Sigmoid colon (tissue), 7 donors: ENCODE data around the gene CRB2. TPM values are rescaled to one million over a fixed set of nuclear protein-coding genes. Genes with fewer than 3 reads are reported as not detected.

Source experiments
- DNase-seq: peaks from one replicate; pipeline ENCODE4 v3.0.0-alpha.2; 2019
- H3K27ac ChIP-seq, 4 donors: fragments of 200-600 bp; sonication (generic); one replicate each; pipeline ENCODE4 v1.5.1; 2016 to 2019; ENCODE audit warnings: mild to moderate bottlenecking in 1 of 4
- H3K27me3 ChIP-seq, 3 donors: fragments of 200-600 bp; sonication (generic); one replicate each; pipeline ENCODE4 v1.5.1; 2019; ENCODE audit warnings: mild to moderate bottlenecking in 1 of 3
- H3K36me3 ChIP-seq, 4 donors: fragments of 200-600 bp; sonication (generic); one replicate each; pipeline ENCODE4 v1.5.1; 2016 to 2019
- H3K4me1 ChIP-seq, 4 donors: fragments of 200-600 bp; sonication (generic); one replicate each; pipeline ENCODE4 v1.5.1; 2017 to 2019
- H3K4me3 ChIP-seq, 4 donors: fragments of 200-600 bp; sonication (generic); one replicate each; pipeline ENCODE4 v1.5.1; 2017 to 2019; ENCODE audit warnings: mild to moderate bottlenecking in 2 of 4, moderate library complexity in 1 of 4
- H3K9me3 ChIP-seq, 4 donors: fragments of 200-600 bp in 3 of 4; sonication (generic) in 3 of 4; one replicate each; pipeline versions ENCODE4 v1.5.1 to v1.6.1; 2013 to 2019
- EP300 ChIP-seq, 4 donors: sonication (generic); formaldehyde crosslinking; IDR thresholded peaks; one replicate each; pipeline ENCODE4 v1.6.1; 2017; ENCODE audit warnings: antibody characterized with exemption in 4 of 4
- POLR2A ChIP-seq, 2 donors: fragments of 450-650 bp; IDR thresholded peaks; one replicate each; pipeline ENCODE4 v1.6.1; 2016; ENCODE audit warnings: antibody characterized with exemption in 2 of 2, mild to moderate bottlenecking in 2 of 2, moderate library complexity in 2 of 2
- POLR2AphosphoS5 ChIP-seq, 4 donors: sonication (generic); formaldehyde crosslinking; IDR thresholded peaks; one replicate each; pipeline ENCODE4 v1.6.1; 2017; ENCODE audit warnings: antibody characterized with exemption in 4 of 4
- WGBS, 2 donors: extraction: QIAGEN DNeasy Blood & Tissue Kit; methylation state at CpG; one replicate each; pipeline ENCODE4 v1.1.7; 2013; 5-methylcytosine and 5-hydroxymethylcytosine counted together
- intact Hi-C: fragments of 100-400 bp; cut with DNase I; formaldehyde crosslinking; loops from one replicate; pipeline ENCODE4 v1.15.1; 2023
- polyA plus RNA-seq, 3 donors: library from polyadenylated mRNA; stranded (reverse); fragments of 200-250 nt; gene quantifications; one replicate each; pipeline ENCODE4 v1.2.3, GENCODE V29; 2013
- total RNA-seq, 4 donors: library from RNA; depleted of rRNA; stranded (reverse); fragments of >200 nt; gene quantifications; one replicate each; pipeline ENCODE4 v1.1.0, GENCODE V29; 2016
- TF ChIP-seq, protein P1 (sequence below), 4 experiments: fragments of 450-650 bp in 3 of 4; fragments of 200-600 bp in 1 of 4; IDR thresholded peaks; one replicate each; pipeline ENCODE4 v1.5.1; 2016 to 2019; ENCODE audit warnings: antibody characterized with exemption in 4 of 4, mild to moderate bottlenecking in 3 of 4, moderate library complexity in 2 of 4
- donor health status: healthy with polysubstance abuse.
- donor health status: Bipolar disorder and iron deficiency.
- donor health status: healthy.

CRB2 gene
- total and polyA plus RNA-seq, 7 donors, result 0.14 to 0.79 (median 0.40) TPM; not detected in 3

DNA sequence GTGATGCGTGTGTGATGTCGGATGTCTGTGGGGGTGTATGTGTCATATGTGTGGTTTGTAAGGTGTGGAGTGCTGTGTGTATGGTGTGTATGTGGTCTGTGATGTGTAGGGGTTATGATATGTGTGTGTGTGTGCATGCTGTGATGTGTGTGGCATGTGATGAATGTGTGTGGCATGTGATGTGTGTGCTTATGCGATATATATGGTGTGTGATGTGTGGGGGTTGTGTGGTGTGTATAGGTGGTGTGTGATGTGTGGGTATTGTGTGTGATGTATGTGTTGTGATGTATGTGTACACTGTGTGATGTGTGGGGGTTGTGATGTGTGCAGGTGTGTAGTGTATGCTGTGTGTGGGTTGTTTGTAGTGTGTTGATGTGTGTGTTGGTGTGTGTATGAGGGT lies 9.2 kb upstream of the CRB2 start:
- Histone ChIP-seq H3K4me3 (no peak overlapping the region), H3K4me1 (peaks cover 0 to 37% (median 24%) of the 10 kb centered on the region in 4 donors), H3K27me3 (no peaks in the 10 kb centered on the region), H3K27ac (peak overlapping the region in 1 of 4 donors; percentile 65), H3K9me3 (no peaks in the 10 kb centered on the region), H3K36me3 (no peaks in the 10 kb centered on the region)
- TF ChIP-seq, protein P1, sequence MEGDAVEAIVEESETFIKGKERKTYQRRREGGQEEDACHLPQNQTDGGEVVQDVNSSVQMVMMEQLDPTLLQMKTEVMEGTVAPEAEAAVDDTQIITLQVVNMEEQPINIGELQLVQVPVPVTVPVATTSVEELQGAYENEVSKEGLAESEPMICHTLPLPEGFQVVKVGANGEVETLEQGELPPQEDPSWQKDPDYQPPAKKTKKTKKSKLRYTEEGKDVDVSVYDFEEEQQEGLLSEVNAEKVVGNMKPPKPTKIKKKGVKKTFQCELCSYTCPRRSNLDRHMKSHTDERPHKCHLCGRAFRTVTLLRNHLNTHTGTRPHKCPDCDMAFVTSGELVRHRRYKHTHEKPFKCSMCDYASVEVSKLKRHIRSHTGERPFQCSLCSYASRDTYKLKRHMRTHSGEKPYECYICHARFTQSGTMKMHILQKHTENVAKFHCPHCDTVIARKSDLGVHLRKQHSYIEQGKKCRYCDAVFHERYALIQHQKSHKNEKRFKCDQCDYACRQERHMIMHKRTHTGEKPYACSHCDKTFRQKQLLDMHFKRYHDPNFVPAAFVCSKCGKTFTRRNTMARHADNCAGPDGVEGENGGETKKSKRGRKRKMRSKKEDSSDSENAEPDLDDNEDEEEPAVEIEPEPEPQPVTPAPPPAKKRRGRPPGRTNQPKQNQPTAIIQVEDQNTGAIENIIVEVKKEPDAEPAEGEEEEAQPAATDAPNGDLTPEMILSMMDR (IDR thresholded peaks at IDR 0.05), result no peak
- TF ChIP-seq EP300 (IDR thresholded peaks at IDR 0.05), result no peak
- TF ChIP-seq POLR2A (IDR thresholded peaks at IDR 0.05), result no peak
- no peak for TF ChIP-seq POLR2AphosphoS5 (IDR thresholded peaks at IDR 0.05)
- intact Hi-C loops, result loop anchor here (5.0 kb wide), 2 partner anchors 80 to 880 kb away; partner anchors contain the start of gene STRBP
- 96 to 99% methylated on average over 3 of the region's 3 CpGs for WGBS, 2 donors
- DNase-seq, result no peak

DNA sequence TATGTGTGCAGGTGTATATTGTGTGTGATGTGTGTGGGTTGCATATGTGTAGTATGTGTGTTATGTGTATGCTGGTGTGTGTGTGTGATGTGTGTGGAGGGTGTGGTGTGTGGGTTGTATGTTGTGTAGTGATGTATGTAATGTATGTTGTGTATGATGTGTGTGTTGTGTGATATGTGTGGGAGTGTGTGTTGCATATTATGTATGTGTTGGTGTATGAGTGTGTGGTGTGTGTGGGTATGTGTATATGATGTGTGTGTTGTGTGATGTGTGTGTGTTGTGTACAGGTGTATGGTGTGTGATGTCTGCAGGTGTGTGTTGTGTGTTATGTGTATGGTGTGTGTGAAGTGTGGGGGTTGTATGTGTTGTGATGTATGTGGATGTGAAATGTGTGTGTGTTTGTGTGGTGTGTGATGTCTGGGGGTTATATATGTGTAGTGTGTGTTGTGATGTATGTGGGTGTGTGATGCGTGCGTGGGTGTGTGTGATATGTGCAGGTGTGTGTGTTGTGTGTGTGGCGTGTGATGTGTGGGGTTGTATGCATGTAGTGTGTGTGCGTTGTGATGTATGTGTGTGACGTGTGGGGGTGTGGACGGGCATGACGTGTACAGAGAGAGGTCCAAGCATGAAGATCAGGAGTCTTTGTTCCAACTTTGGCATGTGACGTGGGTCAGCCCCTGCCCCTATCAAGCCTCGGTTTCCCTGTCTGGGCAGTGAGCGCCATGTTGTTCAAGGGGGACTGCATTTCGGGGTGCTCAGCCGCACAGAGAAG lies 8.5 kb upstream of the CRB2 start:
- Histone ChIP-seq H3K4me3 (no peak overlapping the region), H3K36me3 (no peaks in the 10 kb centered on the region), H3K4me1 (peaks cover 0 to 37% (median 24%) of the 10 kb centered on the region in 4 donors), H3K27me3 (no peaks in the 10 kb centered on the region), H3K27ac (no peak overlapping the region), H3K9me3 (no peaks in the 10 kb centered on the region)
- WGBS, 2 donors, result 47 to 85% methylated on average over 12 of the region's 12 CpGs
- DNase-seq, result no peak
- no peak for TF ChIP-seq EP300 (IDR thresholded peaks at IDR 0.05)
- TF ChIP-seq POLR2A (IDR thresholded peaks at IDR 0.05), result no peak
- no peak for TF ChIP-seq POLR2AphosphoS5 (IDR thresholded peaks at IDR 0.05)
- TF ChIP-seq, protein P1 (IDR thresholded peaks at IDR 0.05), result no peak
- intact Hi-C loops, result loop anchor here (5.0 kb wide), 2 partner anchors 80 to 880 kb away; partner anchors contain the start of gene STRBP

DNA sequence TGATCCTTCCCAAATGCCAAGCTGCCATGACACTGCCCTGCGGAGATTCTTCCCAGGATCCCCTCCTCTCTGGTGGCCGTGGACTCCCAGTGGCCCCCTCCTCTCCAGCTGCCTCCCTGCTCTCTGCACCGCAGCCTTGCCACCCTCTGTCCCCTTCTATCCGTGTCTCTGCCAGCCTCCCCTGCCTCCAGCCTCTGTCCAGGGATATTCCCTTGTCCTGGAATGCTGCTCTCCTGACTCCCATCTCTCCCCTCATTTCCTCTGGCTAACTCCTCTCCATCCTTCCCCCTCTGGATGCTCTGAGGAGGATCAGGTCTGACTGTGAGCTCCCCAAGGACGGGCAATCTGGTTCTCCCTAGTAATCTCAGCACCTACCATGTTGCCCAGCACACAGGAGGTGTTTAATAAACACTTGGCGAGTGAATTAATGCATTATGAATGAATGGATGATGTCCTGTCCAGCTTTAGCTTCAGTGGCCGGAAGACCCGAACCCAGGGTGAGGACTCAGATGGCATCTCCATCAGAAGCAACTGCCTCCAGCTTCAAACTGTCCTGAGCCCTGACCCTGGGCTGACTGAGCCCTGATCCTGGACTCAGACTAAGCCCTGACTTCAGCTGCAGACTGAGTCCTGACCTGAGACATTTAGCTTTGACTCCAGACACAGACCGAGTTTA lies 7.5 kb upstream of the CRB2 start:
- H3K4me1 ChIP-seq, result peaks cover 0 to 30% (median 22%) of the 10 kb centered on the region in 4 donors
- no peak for DNase-seq
- no peaks in the 10 kb centered on the region for H3K36me3 ChIP-seq
- WGBS, 2 donors, result 47 to 74% methylated on average over 9 of the region's 9 CpGs
- H3K27ac ChIP-seq, result no peak overlapping the region
- no peaks in the 10 kb centered on the region for H3K27me3 ChIP-seq
- no peak for TF ChIP-seq EP300 (IDR thresholded peaks at IDR 0.05)
- TF ChIP-seq POLR2A (IDR thresholded peaks at IDR 0.05), result no peak
- no peak for TF ChIP-seq POLR2AphosphoS5 (IDR thresholded peaks at IDR 0.05)
- TF ChIP-seq, protein P1 (IDR thresholded peaks at IDR 0.05), result no peak
- no peaks in the 10 kb centered on the region for H3K9me3 ChIP-seq
- intact Hi-C loops, result loop anchor here (5.0 kb wide), 2 partner anchors 81 to 881 kb away; partner anchors contain the start of gene STRBP
- no peak overlapping the region for H3K4me3 ChIP-seq

DNA sequence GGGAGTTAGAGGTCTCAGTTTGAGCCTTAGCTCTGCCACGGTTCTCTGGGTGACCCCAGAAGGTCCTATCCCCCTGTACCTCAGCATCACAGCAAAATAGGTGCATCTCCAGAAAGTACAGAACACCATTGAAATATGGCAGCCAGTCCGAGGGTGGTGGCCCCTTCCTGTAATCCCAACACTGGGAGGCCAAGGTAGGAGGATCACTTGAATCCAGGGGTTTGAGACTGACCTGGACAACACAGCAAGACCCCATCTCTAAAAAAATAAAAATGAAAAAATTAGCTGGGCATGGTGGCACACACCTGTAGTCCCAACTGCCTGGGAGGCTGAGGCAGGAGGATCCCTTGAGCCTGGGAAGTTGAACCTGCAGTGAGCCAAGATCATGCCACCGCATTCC lies 7.0 kb upstream of the CRB2 start:
- H3K9me3 ChIP-seq, result no peaks in the 10 kb centered on the region
- no peaks in the 10 kb centered on the region for H3K27me3 ChIP-seq
- 41 to 54% methylated on average over 3 of the region's 3 CpGs for WGBS, 2 donors
- TF ChIP-seq EP300 (IDR thresholded peaks at IDR 0.05) (no peak), POLR2AphosphoS5 (IDR thresholded peaks at IDR 0.05) (no peak), POLR2A (IDR thresholded peaks at IDR 0.05) (no peak)
- TF ChIP-seq, protein P1 (IDR thresholded peaks at IDR 0.05), result no peak
- H3K36me3 ChIP-seq, result no peaks in the 10 kb centered on the region
- no peak for DNase-seq
- peaks cover 0 to 30% (median 22%) of the 10 kb centered on the region in 4 donors for H3K4me1 ChIP-seq
- H3K4me3 ChIP-seq, result no peak overlapping the region
- no peak overlapping the region for H3K27ac ChIP-seq
- intact Hi-C loops, result loop anchor here (5.0 kb wide), 2 partner anchors 82 to 882 kb away; partner anchors contain the start of gene STRBP
